Lung (tissue), 12 donors: ENCODE results near the gene SHE. TPM values are rescaled to one million over a fixed set of nuclear protein-coding genes. Genes with fewer than 3 reads are reported as not detected.
A peak's percentile ranks its signal among the peaks of the same experiment; 100 is the strongest.
"Not testable (repeated sequence)": the region's sequence is repeated elsewhere in the genome, so short reads cannot be mapped to it uniquely, and the experiment has no call there.

Experiments
- ATAC-seq: fragments of 200-7000 bp; cut with Tn5 transposase; one replicate; pipeline ENCODE4 v1.9.1; 2020; ENCODE audit warnings: moderate number of reproducible peaks; ENCODE audit not compliant: insufficient read depth, low FRiP score
- DNase-seq, 3 donors: peaks; one replicate each; pipeline ENCODE4 v3.0.0-alpha.2; 2013 to 2017
- H3K27ac ChIP-seq, 2 donors: one replicate each; pipeline ENCODE4 v1.5.1; 2013; ENCODE audit warnings: mild to moderate bottlenecking in 2 of 2, moderate library complexity in 2 of 2, control low read depth in 1 of 2, inconsistent platforms in 1 of 2, low read depth in 1 of 2, low read length in 1 of 2
- H3K27me3 ChIP-seq, 3 donors: one replicate each; pipeline ENCODE4 v1.5.1; 2013; ENCODE audit warnings: low read length in 2 of 3; ENCODE audit not compliant: control insufficient read depth in 3 of 3, insufficient read depth in 3 of 3
- H3K36me3 ChIP-seq, 4 donors: one replicate each; pipeline ENCODE4 v1.5.1; 2013; ENCODE audit warnings: low read length in 4 of 4, mild to moderate bottlenecking in 1 of 4, moderate library complexity in 1 of 4; ENCODE audit not compliant: control insufficient read depth in 4 of 4, insufficient read depth in 4 of 4
- H3K4me1 ChIP-seq, 5 donors: one replicate each; pipeline ENCODE4 v1.5.1; 2013; ENCODE audit warnings: low read length in 5 of 5, mild to moderate bottlenecking in 2 of 5, moderate library complexity in 1 of 5; ENCODE audit not compliant: control insufficient read depth in 5 of 5, insufficient read depth in 5 of 5
- H3K4me3 ChIP-seq: one replicate; pipeline ENCODE4 v1.5.1; 2013; ENCODE audit warnings: mild to moderate bottlenecking, control low read depth, moderate library complexity
- H3K9ac ChIP-seq, 2 donors: one replicate each; pipeline ENCODE4 v1.5.1; 2013; ENCODE audit warnings: low read length in 2 of 2, control low read depth in 1 of 2; ENCODE audit not compliant: insufficient read depth in 1 of 2
- H3K9me3 ChIP-seq, 4 donors: one replicate each; pipeline ENCODE4 v1.5.1; 2013; ENCODE audit warnings: low read length in 3 of 4, mild to moderate bottlenecking in 1 of 4, moderate library complexity in 1 of 4; ENCODE audit not compliant: control insufficient read depth in 4 of 4, insufficient read depth in 3 of 4
- WGBS, 2 donors: extraction: QIAGEN DNeasy Blood & Tissue Kit; methylation state at CpG; one replicate each; pipeline ENCODE4 v1.1.7; 2013; 5-methylcytosine and 5-hydroxymethylcytosine counted together
- polyA plus RNA-seq, 2 donors: library from polyadenylated mRNA; stranded (reverse); fragments of 200-250 nt; gene quantifications; one replicate each; pipeline ENCODE4 v1.2.1, GENCODE V29; 2013
- total RNA-seq, 2 donors: library from RNA; depleted of rRNA in 1 of 2; stranded (reverse); fragments of >200 nt in 1 of 2; gene quantifications; one replicate each; pipeline ENCODE4 v1.2.1, GENCODE V29; 2014 to 2021
- TF ChIP-seq, protein P1 (sequence below): IDR thresholded peaks from 2 replicates; pipeline ENCODE4 v1.5.1; 2012; ENCODE audit warnings: mild to moderate bottlenecking; ENCODE audit errors: control extremely low read depth, extremely low read depth
- donor health status: control.
- donor health status: control.
- donor health status: Bipolar disorder and iron deficiency.
- donor health status: healthy.
- donor health status: DM: yes; HTN: yes; CAD: no.

SHE gene
- total and polyA plus RNA-seq, 4 donors = 15.1 to 33.5 (median 21.0) TPM

DNA sequence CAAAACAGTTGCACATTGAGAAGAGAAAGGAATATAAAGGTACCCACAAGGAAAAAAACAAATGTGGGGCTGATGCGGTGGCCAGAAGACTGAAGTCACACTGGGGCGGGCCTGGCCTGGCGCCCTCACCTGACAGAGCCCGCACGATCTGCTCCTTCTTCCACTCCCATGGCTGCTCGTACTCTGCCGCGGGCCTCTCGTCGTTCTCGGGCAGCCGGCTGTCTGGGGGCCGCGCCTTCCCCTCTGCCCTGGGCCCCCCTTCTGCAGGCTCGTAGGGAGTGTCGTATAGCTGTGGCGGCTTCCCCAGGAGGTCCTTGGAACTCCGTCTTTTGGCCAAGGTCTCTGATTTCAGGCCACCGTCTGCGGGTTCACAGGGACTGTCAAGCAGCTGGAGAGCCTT lies 13.3 kb downstream of the SHE start:
- H3K27me3 ChIP-seq = no peaks in the 10 kb centered on the region
- peaks cover 7 to 46% (median 15%) of the 10 kb centered on the region in 5 donors for H3K4me1 ChIP-seq
- H3K27ac ChIP-seq = peak overlapping the region in 1 of 2 donors; percentile 68
- H3K36me3 ChIP-seq = peaks cover 0 to 3% (median 0%) of the 10 kb centered on the region in 4 donors
- no peak for ATAC-seq
- WGBS, 2 donors = 73 to 74% methylated on average over 20 of the region's 20 CpGs
- no peak for DNase-seq
- TF ChIP-seq, protein P1, sequence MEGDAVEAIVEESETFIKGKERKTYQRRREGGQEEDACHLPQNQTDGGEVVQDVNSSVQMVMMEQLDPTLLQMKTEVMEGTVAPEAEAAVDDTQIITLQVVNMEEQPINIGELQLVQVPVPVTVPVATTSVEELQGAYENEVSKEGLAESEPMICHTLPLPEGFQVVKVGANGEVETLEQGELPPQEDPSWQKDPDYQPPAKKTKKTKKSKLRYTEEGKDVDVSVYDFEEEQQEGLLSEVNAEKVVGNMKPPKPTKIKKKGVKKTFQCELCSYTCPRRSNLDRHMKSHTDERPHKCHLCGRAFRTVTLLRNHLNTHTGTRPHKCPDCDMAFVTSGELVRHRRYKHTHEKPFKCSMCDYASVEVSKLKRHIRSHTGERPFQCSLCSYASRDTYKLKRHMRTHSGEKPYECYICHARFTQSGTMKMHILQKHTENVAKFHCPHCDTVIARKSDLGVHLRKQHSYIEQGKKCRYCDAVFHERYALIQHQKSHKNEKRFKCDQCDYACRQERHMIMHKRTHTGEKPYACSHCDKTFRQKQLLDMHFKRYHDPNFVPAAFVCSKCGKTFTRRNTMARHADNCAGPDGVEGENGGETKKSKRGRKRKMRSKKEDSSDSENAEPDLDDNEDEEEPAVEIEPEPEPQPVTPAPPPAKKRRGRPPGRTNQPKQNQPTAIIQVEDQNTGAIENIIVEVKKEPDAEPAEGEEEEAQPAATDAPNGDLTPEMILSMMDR = no peak
- no peaks in the 10 kb centered on the region for H3K9me3 ChIP-seq
- no peak overlapping the region for H3K4me3 ChIP-seq
- no peak overlapping the region for H3K9ac ChIP-seq

DNA sequence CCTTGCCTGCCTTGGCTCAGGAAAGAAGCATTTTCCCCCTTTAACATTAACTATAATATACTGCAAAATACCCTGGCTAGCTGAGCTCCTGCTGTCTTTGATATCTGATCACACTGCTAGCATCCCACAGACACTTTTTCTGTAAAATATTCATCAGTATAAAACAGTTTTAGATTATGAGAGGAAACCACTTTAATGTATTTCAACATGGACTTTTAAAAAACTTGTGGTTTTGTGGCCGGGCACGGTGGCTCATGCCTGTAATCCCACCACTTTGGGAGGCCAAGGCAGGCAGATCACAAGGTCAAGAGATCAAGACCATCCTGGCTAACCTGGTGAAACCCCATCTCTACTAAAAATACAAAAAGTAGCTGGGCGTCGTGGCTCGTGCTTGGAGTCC lies 15.5 kb downstream of the SHE start:
- peak overlapping the region; percentile 15 to 59 for H3K27ac ChIP-seq
- 28 to 48% methylated on average over 5 of the region's 5 CpGs for WGBS, 2 donors
- not testable (repeated sequence) for H3K9ac ChIP-seq, H3K9me3 ChIP-seq, H3K36me3 ChIP-seq, DNase-seq, H3K27me3 ChIP-seq, ATAC-seq, H3K4me3 ChIP-seq
- H3K4me1 ChIP-seq = peaks cover 7 to 29% (median 10%) of the 10 kb centered on the region in 5 donors

- no peak overlapping the region for H3K4me3 ChIP-seq
- no peaks in the 10 kb centered on the region for H3K27me3 ChIP-seq
- TF ChIP-seq, protein P1 = no peak
- H3K9me3 ChIP-seq = no peaks in the 10 kb centered on the region
- ATAC-seq (no peak), DNase-seq (peak in 2 of 3 donors; percentile 29 to 76)
- peaks cover 0 to 6% (median 0%) of the 10 kb centered on the region in 4 donors for H3K36me3 ChIP-seq
- H3K9ac ChIP-seq = no peak overlapping the region
- peaks cover 4 to 29% (median 7%) of the 10 kb centered on the region in 5 donors for H3K4me1 ChIP-seq
- WGBS, 2 donors = 46 to 50% methylated on average over 7 of the region's 7 CpGs
- H3K27ac ChIP-seq = peak overlapping the region; percentile 59 to 81
These were observed 16.2 kb downstream of the SHE start for GRCh38 chr1:154485910-154486496.

GRCh38 chr1:154485106-154485505 lies 17.1 kb downstream of the SHE start:
- no peak overlapping the region for H3K4me3 ChIP-seq
- peak; percentile 40 to 77 (median 63) for DNase-seq
- no peaks in the 10 kb centered on the region for H3K9me3 ChIP-seq
- 24 to 34% methylated on average over 5 of the region's 5 CpGs for WGBS, 2 donors
- no peaks in the 10 kb centered on the region for H3K27me3 ChIP-seq
- H3K4me1 ChIP-seq = peaks cover 0 to 24% (median 7%) of the 10 kb centered on the region in 5 donors
- no peak overlapping the region for H3K9ac ChIP-seq
- no peak for ATAC-seq
- no peak overlapping the region for H3K27ac ChIP-seq
- peaks cover 0 to 6% (median 0%) of the 10 kb centered on the region in 4 donors for H3K36me3 ChIP-seq
- TF ChIP-seq, protein P1 = no peak
